ENCODE results near the gene TERT.
"Not testable (repeated sequence)": the region's sequence is repeated elsewhere in the genome, so short reads cannot be mapped to it uniquely, and the experiment has no call there.

The TERT gene

DNA sequence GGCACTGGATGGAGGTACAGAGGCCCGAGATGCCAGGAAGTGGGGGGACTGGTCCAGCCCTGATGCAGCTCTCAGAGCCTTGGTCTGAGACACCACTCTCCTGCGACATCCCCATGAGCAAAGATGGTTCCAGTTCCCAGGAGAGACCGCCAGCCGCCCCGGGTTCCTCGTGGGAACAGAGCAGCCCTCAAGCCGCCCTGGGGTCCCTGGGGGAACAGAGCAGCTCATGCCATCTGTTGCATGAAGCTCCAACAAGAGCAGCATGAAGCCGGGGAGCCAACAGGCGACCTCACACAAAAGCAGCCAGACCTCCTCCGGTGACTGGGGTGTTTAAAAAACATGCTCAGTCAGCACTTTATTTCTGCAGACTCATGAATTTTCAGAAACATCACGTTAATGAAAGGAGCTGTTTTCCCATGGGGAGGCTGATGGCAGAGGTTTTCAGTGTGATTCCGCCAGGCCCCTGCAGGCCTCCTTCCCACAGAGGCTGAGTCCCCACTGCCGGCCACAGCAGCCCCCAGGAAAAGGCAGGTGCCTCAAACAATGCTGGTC lies 63.4 kb downstream of the TERT start:
- DNase-seq, result no peak

DNA sequence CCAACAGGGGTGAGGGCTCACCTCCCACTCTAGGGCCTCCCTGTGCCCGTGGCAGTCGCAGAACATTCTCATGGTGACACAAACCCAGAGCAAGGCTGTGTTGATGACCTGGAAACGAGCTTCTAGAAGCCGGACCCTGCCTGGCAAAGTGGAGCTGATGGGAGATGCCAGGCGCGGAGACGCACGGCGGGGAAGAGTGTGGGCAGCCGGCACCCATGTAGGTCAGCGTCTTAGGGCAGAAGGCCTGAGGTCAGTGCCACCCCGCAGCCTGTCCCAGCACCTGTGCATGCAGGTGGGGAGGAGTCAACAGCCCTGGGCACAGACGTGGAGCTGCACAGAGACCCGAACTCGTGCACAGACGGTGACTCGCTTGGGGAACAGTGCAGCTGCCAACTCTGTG lies 64.3 kb downstream of the TERT start:
- DNase-seq, result no peak

DNA sequence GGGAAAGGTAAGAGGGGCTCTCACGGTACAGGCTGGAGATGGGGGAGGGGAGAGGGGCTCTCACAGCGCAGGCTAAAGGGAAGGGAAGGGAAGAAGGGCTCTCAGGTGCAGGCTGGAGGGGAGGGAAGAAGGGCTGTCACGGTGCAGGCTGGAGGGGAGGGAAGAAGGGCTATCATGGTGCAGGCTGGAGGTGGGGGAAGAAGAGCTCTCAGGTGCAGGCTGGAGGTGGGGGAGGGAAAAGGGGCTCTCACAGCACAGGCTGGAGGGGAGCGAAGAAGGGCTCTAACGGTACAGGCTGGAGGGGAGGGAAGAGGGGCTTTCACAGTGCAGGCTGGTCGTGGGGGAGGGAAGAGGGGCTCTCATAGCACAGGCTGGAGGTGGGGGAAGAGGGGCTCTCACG lies 65.0 kb downstream of the TERT start:
- DNase-seq, result no peak

DNA sequence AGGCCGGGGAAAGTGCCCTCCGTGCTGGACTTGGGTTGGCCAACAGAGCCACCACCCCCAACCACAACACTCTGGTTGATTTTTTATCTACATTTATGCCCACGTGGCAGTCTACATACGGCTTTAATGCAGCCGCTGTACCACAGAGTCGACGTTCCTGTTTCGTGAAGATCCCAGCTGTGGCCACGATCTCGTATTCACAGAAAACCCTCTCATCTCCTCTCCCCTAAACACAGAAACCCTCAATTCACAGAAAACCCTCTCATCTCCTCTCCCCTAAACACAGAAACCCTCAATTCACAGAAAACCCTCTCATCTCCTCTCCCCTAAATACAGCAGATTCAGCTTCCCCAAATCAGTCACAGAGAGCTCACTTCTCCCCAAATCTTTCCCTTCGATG lies 65.8 kb downstream of the TERT start:
- not testable (repeated sequence) for DNase-seq

DNA sequence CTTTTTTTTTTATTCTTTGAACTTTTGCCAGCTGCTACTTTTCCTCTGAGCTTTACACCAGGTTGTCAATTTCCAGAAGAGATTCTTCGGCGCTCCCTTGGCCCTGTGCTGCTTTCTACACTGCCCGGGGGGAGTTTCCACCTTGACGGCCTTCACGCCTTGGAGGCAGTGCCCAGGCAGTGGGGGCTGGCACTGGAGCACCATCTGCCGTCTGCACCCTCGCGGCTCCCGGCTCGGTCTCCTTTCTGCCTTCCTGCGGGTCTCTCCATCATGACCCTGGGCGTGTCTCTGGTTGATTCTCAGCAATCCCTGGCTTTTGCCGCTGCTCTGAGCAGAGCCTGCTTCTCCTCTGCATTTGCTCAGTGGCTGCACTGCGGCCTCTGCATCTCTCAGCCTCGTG lies 66.7 kb downstream of the TERT start:
- DNase-seq, result no peak

DNA sequence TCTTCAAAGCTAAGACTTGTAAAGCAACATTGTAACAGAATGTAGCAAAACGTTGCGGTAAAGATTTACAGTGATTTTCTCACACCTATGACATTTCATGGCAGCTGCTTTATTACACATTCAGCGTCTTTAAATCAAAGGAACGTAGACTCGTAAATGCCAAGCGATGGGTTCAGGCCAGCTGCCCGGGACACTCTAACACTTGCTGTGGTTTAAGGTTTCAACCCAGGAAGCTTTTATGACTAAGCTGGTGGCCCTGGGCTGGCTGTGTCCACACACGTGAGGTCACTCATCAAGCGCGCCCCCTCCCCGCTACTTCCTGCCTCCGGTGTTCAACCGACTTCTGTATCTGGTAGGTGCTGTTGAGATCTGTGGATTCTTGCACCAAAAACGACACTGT lies 67.2 kb downstream of the TERT start:
- no peak for DNase-seq

DNA sequence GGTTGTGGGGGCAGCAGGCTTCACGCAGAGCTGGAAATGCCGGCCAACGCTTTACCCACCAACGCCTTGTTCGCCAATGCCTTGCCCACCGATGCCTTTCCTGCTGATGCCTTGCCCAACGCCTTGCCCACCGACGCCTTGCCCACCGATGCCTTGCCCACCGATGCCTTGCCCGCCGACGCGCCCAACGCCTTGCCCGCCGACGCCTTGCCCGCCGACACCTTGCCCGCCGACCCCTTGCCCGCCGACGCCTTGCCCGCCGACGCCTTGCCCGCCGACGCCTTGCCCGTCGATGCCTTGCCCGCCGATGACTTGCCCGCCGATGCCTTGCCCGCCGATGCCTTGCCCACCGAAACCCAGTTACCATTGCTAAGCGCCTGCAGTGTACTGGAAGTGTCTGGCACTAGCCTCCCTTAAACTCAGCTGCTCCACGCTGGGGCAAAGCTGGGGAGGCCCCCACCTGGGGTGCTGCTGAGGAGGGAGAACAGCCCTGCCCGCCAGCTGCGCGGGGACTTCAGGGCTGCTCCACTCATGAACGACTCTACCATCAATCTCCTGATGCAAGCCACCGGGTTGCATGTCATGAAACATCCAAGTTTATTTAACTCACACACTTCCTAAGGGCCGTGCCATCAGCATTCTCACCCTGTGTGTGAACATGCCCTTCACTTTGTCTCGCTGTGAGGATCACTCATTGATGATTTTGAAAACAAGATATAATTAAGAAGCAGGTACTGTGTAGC lies 67.9 kb downstream of the TERT start:
- no peak for DNase-seq

DNA sequence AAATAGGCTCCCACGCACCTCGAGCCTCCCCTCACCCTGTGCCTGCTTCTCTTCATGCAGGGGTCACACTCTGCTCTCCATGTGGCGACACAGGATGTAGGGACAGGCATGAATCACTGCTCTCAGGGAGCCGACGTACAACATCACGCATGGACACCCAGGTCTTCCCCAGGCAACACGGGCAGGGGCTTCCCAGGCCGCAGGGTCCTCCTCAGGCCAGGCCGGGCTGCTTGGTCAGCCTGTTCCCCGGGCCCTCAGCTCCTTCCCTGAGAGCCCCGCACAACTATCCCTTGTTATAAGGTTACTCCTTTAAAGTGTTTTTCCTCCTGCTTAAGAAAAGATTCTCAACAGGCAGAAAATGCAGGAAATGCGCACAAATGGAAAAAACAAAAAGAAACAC lies 68.6 kb downstream of the TERT start:
- no peak for DNase-seq

DNA sequence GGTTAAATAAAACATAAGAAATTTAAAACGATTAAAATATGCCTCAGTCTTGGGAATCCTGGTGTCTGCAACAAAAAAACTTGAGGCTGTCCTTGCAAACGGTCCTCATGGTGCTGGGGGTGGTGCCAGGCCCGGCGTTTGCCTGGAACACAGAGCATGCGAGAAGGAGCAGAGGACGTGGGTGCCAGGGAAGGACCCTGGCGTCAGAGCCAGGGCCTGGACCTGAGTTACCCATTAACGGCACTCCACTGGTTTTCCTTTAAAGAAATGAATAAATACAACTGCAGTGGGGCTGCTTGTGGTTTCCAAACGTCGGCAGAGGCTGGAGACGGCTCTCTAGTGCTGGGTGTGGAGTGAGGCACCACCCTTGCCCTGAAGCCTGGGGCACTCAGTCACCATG lies 69.8 kb downstream of the TERT start, which contains the start of gene SLC6A18:
TSS of gene SLC6A18 (plus strand) at position 301 of the 400 bp plus-strand sequence. CDS start at position 398, 97 bp downstream.
- no peak for DNase-seq

DNA sequence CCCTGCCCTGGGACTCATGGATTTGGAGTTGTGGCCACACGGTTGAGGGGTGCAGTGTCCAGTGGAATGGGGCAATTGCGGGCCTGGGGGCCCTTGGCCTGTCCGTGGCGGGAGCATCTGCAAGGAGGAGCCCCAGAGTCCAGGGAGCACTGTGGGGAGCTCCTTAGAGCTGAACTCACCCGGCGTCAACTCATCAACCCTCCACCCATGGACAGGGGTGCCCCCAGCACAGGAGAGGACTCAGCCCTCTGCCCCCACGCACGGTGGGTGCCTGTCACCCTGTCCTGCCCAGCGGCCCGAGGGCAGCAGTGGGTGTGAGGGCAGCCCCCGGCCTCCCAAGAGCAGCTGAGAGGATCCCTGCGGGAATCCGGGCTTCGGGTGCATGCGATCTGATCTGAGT lies 70.2 kb downstream of the TERT start:
- no peak for DNase-seq

DNA sequence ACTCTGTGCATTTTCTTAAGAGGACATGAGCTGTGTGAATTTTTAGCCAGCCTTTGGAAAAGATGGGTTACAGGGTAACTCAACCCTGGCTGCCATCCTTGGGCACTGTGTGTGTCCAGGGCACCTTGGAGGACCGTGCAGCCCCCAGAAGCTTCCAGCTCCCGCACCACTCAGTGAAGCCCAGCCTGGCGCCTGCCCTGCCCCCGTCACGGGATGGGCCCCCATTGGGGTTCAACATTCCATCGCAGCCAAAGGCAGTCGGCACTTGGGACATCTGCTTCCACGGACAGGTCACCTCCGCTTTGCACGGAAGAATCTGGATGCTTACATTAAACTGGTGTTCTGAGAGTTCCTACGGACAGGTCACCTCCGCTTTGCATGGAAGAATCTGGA lies 71.6 kb downstream of the TERT start:
- no peak for DNase-seq

DNA sequence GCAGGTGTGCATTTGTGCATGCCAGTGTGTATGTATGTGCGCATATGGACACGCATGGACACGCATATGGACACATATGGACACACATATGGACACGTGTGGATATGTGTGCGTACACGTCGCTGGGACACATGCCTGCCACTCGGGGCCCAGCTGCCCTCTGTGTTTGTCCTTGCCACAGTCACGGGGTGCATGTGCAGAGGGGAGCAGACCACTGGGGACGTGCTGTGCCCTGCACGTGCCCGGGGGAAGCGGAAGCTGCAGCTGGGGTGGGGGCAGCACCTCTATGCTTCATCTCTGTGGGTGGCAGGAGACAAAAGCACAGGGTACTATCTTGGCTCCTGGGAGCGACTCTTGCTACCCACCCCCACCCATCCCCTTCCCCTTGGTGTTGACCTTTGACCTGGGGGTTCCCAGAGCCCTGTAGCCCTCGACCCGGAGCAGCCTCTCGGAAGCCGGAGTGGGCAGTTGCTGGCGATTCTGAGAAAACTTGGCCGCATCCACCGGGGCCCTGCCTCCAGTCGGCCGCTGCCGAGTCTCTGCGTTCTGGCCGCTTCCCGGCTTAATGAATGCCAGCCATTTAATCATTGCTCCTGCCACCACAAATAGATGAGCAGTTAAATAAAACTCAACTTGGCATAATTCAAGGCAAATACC lies 72.1 kb downstream of the TERT start:
- no peak for DNase-seq

DNA sequence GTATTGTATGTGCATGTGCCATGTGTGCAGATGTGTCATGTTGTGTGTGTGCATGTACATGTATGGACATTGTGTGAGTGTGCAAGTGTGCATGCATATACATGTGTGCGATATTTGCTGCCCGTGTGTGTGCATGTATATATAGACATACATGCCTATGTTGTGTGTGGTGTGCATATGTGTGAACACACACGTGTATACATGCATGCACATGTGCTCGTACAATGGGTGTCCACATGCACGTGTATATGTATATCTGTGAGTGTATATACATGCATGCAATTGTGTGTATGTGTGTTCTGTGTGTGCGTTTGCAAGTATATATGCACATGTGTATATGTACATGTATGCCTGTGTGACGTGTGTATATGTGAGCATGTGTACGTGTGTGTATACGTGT lies 72.7 kb downstream of the TERT start:
- DNase-seq, result no peak

DNA sequence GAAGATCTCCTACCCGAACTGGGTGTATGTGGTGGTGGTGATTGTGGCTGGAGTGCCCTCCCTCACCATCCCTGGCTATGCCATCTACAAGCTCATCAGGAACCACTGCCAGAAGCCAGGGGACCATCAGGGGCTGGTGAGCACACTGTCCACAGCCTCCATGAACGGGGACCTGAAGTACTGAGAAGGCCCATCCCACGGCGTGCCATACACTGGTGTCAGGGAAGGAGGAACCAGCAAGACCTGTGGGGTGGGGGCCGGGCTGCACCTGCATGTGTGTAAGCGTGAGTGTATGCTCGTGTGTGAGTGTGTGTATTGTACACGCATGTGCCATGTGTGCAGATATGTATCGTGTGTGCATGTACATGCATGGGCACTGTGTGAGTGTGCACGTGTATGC lies 73.1 kb downstream of the TERT start:
- DNase-seq, result no peak

DNA sequence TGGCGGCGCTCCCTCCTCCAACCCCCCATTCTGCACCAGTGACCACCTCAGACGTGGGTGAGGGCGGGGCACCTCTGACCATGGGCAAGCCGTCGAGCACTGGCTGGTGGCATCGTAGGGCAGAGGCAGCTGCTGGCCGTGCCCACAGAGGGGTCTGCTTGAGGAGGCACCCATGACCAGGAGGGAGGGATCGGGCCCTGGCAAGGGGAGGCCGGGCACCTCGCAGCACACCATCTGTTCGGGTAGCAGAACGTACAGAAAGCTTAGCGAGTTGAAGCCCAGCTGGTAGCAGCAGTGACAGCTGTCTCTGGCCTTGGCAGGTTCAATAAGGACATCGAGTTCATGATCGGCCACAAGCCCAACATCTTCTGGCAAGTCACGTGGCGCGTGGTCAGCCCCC lies 74.0 kb downstream of the TERT start:
- DNase-seq, result no peak

DNA sequence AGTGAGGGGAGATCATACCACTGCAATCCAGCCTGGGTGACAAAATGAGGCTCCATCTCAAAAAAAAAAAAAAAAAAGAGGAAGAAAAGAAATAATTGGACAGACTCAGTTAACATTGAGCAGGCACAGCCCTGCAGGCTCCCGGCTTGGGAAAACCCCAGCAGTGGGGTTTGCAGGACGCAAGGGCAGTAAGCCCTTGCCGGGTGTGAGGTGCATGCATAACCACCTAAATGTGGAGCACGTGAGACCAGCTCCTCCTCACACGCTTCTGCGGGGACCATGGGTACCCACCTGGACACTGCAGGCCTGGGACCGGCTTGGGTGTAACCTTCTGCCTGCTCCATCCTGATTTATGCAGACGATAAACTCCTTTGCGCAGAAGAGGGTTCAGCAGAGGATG lies 74.5 kb downstream of the TERT start:
- no peak for DNase-seq

DNA sequence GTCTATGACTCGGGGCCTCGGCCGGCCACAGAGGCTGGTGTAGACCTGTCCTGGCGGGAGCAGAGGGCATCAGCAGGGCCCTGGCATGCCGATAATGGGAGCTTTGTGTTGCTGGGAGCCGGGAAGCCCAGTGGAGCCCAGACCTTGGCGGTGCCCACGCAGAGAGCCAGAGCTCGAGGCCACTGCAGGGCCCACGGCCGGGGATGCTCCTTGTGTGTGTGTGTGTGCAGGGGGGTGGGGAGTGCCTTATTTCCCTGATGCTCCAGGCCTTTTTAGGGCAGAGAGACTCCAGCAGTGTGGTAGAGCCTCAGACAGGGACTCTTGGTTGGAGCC lies 75.1 kb downstream of the TERT start:
- no peak for DNase-seq

DNA sequence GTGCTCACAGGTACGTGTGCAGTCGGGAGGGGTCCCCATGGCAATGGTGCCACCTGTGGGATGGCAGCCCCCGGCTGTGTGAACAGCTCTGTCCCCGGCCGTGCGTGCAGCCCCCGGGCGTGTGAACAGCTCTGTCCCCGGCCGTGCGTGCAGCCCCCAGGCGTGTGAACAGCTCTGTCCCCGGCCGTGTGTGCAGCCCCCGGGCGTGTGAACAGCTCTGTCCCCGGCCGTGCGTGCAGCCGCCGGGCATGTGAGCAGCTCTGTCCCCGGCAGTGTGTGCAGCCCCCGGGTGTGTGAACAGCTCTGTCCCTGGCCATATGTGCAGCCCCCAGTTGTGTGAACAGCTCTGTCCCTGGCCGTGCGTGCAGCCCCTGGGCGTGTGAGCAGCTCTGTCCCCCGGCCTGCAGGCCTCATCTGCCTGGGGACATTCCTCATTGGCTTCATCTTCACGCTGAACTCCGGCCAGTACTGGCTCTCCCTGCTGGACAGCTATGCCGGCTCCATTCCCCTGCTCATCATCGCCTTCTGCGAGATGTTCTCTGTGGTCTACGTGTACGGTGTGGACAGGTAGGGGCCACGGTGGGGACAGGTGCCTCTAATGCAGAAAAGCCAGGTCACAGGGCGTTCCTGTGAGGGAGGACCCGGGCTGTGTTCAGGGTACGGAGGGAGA lies 75.6 kb downstream of the TERT start:
- DNase-seq, result no peak

DNA sequence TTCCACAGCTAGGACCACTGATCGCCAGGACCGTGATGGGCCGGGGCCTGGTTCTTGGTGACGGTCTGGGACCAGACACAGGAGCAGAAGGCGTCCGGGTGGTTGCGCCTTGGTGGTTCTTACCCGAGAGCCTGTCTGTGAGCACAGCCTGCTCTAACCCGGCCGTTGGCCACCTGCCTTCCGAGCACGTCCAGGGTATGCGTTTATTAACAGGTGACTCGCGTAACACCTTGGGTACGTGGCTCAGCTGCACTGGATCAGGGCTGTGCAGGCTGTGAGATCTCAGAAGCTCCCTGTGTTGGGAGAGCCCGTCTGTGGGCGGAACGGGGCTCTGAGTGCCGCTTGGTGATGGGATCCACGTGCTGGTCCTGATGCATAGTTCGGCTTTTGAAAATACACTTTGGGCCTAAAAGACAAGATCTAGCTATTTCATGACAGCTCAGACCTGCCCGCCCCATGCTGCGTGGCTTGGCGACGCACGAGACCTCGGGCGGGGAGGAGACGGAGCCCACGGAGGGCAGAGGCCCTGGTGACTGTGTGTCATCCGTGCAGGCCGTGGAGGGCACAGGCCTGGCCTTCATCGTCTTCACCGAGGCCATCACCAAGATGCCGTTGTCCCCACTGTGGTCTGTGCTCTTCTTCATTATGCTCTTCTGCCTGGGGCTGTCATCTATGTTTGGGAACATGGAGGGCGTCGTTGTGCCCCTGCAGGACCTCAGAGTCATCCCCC lies 76.4 kb downstream of the TERT start:
- DNase-seq, result no peak

DNA sequence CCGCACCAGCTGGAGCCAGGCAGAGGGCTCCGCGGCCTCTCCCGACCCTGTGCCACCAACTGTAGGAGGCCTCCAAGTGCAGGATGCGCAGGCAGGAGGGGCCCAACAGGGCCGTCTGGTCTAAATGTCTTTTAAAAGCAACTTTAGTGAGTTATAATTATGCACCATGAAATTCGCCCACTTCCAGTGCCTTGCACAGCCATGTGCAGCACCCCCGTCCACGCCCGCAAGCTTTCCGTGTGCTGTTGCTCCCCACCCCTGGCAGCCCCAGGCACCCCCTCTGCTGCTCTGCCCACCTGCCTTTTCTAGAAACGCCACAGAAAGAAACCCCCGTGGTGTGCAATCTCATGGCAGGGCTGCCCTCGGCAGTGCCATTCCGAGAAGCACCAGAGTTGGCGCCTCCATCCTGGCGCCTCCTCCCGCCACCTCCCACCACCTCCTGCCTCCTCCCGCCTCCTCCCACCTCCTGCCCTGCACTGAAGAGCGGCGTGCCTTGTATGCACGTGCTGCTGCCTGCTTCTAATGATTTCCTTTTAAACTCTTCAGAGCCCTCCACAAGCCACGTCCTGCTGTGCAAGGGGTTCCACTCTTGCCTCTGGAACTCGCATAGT lies 77.2 kb downstream of the TERT start:
- DNase-seq, result no peak

DNA sequence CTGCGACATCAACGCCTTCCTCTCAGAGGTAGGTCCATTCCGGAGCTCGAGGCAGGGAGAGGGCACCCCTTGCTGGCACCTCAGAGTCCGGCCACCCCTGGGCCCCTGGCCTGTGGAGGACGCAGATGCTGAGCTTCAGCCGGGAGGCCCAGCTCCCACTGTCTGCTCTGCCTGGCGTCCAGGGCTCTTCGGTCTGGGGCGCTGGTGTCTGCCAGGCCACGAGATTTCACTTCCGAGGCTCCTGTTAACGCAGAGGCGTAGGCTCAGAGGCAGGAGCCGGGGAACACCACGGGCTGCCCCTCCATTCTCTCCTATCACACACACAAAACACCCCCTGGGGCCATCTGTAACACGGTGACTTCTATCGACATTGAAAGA lies 78.0 kb downstream of the TERT start:
- no peak for DNase-seq

DNA sequence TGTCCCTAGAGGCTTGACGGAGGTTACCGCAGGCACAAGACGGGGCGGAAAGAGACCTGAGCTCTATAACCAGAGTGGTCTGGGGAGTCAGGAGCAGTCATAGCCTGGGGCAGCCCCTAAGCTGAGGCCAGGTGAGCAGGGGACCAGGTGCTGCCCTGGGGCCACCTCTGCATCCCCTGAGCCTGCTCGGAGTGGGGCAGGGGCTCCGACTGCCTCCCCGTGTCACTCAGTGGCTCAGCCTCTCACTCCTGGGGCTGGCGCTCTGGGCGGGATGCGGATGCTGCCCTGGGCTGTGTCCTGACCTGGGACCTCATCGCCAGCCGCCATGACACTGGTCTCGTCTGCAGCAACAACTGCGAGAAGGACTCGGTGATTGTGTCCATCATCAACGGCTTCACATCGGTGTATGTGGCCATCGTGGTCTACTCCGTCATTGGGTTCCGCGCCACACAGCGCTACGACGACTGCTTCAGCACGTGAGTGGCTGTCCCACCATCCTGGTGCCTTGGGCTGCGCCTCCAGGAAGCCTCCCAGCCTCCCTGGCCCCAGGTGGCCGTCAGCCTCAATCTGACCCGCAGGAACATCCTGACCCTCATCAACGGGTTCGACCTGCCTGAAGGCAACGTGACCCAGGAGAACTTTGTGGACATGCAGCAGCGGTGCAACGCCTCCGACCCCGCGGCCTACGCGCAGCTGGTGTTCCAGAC lies 78.5 kb downstream of the TERT start:
- DNase-seq, result no peak
